CD4-positive, CD25-positive, alpha-beta regulatory T cell (primary cell): Measurements from ENCODE around the gene NCAM1. TPM values are rescaled to one million over a fixed set of nuclear protein-coding genes. Genes with fewer than 3 reads are reported as not detected.

Source experiments
- ATAC-seq, 2 donors: fragments of 150-1000 bp; cut with Tn5 transposase; one replicate each; pipeline ENCODE4 v1.10.0; 2021; ENCODE audit warnings: low read depth in 2 of 2, moderate number of reproducible peaks in 2 of 2, moderate library complexity in 1 of 2
- DNase-seq, 3 donors: peaks; one replicate each; pipeline versions ENCODE4 v3.0.0 to v3.0.0-alpha.2; 2012 to 2022; ENCODE audit warnings: mixed read lengths in 1 of 3
- H3K27ac ChIP-seq: one replicate; pipeline ENCODE4 v1.7.0; 2013; ENCODE audit warnings: mild to moderate bottlenecking, low read length; ENCODE audit not compliant: insufficient read depth, poor library complexity, severe bottlenecking
- H3K27me3 ChIP-seq: one replicate; pipeline ENCODE4 v1.7.0; 2013; ENCODE audit warnings: low read length; ENCODE audit not compliant: control insufficient read depth, insufficient read depth
- H3K36me3 ChIP-seq: one replicate; pipeline ENCODE4 v1.7.0; 2013; ENCODE audit warnings: mild to moderate bottlenecking, low read length, moderate library complexity; ENCODE audit not compliant: control insufficient read depth, insufficient read depth
- H3K4me1 ChIP-seq: 2 replicates; pipeline ENCODE4 v1.7.0; 2013; ENCODE audit warnings: mild to moderate bottlenecking, low read length; ENCODE audit not compliant: insufficient read depth, control insufficient read depth, poor library complexity, severe bottlenecking
- H3K4me3 ChIP-seq: one replicate; pipeline ENCODE4 v1.7.0; 2013; ENCODE audit warnings: low read depth, mild to moderate bottlenecking, low read length, moderate library complexity
- H3K9me3 ChIP-seq, 2 experiments: 1 replicate in 1 of 2; 2 replicates in 1 of 2; pipeline ENCODE4 v1.7.0; 2013; ENCODE audit warnings: low read length in 2 of 2, mild to moderate bottlenecking in 1 of 2, moderate library complexity in 1 of 2; ENCODE audit not compliant: control insufficient read depth in 2 of 2
- H3K27ac Mint-ChIP-seq, 3 donors: one replicate each; pipeline ENCODE4 v1.8.0; 2020 to 2022; ENCODE audit warnings: mild to moderate bottlenecking in 3 of 3, mixed read lengths in 3 of 3, moderate library complexity in 2 of 3
- H3K27me3 Mint-ChIP-seq: one replicate; pipeline ENCODE4 v1.8.0; 2022; ENCODE audit warnings: mild to moderate bottlenecking, mixed read lengths
- H3K36me3 Mint-ChIP-seq: one replicate; pipeline ENCODE4 v1.8.0; 2020; ENCODE audit warnings: mixed read lengths
- H3K4me1 Mint-ChIP-seq, 4 donors: one replicate each; pipeline ENCODE4 v1.8.0; 2020 to 2022; ENCODE audit warnings: mixed read lengths in 4 of 4, mild to moderate bottlenecking in 1 of 4
- H3K4me3 Mint-ChIP-seq, 4 donors: one replicate each; pipeline ENCODE4 v1.8.0; 2020 to 2022; ENCODE audit warnings: mild to moderate bottlenecking in 4 of 4, mixed read lengths in 4 of 4, moderate library complexity in 3 of 4
- H3K9me3 Mint-ChIP-seq, 7 donors: one replicate each; pipeline ENCODE4 v1.8.0; 2020 to 2022; ENCODE audit warnings: mixed read lengths in 7 of 7, mild to moderate bottlenecking in 3 of 7, moderate library complexity in 2 of 7
- polyA plus RNA-seq, 4 donors: library from polyadenylated mRNA; unstranded; fragments of 300-500 nt; fragmentation: Illumina TruSeq; gene quantifications; one replicate each; pipeline ENCODE4 v1.2.3, GENCODE V29; 2021
- total RNA-seq: library from RNA; stranded (reverse); gene quantifications from one replicate; pipeline ENCODE4 v1.2.3, GENCODE V29; 2022

The NCAM1 gene
- total and polyA plus RNA-seq, 5 donors from 2014 or later = 0.03 to 0.79 (median 0.11) TPM; not detected in 1

GRCh38 chr11:113272281-113272680, 311.1 kb downstream of the NCAM1 start:
- ATAC-seq (no peak), DNase-seq (no peak)
- no peaks in the 10 kb centered on the region for H3K27me3 ChIP-seq
- Mint-ChIP-seq H3K4me1 (no peaks in the 10 kb centered on the region), H3K4me3 (no peak overlapping the region), H3K36me3 (no peaks in the 10 kb centered on the region), H3K27ac (no peak overlapping the region), H3K9me3 (peaks cover 0 to 1% (median 0%) of the 10 kb centered on the region in 7 donors), H3K27me3 (no peaks in the 10 kb centered on the region)
- no peaks in the 10 kb centered on the region for H3K4me1 ChIP-seq
- no peak overlapping the region for H3K27ac ChIP-seq
- no peaks in the 10 kb centered on the region for H3K36me3 ChIP-seq
- H3K4me3 ChIP-seq = no peak overlapping the region
- no peaks in the 10 kb centered on the region for H3K9me3 ChIP-seq

DNA sequence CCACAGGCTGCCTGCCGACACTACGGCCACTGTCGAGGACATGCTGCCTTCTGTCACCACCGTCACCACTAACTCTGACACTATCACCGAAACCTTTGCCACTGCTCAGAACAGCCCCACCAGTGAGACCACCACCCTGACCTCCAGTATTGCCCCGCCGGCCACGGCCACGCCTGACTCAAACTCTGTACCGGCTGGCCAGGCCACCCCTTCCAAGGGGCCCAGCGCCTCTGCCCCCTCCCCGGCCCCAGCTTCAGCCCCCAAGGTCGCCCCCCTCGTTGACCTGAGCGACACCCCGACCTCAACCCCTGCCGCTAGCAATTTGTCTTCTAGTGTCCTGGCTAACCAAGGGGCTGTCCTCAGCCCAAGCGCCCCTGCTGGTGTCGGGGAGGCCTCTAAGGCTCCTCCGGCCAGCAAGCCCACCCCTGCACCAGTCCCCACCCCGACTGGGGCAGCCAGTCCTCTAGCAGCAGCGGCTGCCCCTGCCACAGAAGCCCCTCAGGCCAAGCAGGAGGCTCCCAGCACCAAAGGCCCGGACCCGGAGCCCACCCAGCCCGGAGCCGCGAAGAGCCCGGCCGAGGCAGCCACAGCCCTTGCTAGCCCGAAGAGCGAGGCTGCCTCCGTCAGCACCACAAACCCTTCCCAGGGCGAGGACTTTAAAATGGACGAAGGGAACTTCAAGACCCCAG, 311.9 kb downstream of the NCAM1 start:
- no peak overlapping the region for H3K4me3 Mint-ChIP-seq
- DNase-seq (no peak), ATAC-seq (no peak)
- no peaks in the 10 kb centered on the region for H3K36me3 Mint-ChIP-seq
- no peak overlapping the region for H3K27ac ChIP-seq
- no peak overlapping the region for H3K27ac Mint-ChIP-seq
- no peaks in the 10 kb centered on the region for H3K27me3 Mint-ChIP-seq
- peaks cover 0 to 1% (median 0%) of the 10 kb centered on the region in 7 donors for H3K9me3 Mint-ChIP-seq
- H3K36me3 ChIP-seq = no peaks in the 10 kb centered on the region
- H3K27me3 ChIP-seq = no peaks in the 10 kb centered on the region
- H3K4me1 ChIP-seq = no peaks in the 10 kb centered on the region
- no peak overlapping the region for H3K4me3 ChIP-seq
- no peaks in the 10 kb centered on the region for H3K9me3 ChIP-seq
- H3K4me1 Mint-ChIP-seq = no peaks in the 10 kb centered on the region

GRCh38 chr11:113273720-113274119, 312.5 kb downstream of the NCAM1 start:
- Histone ChIP-seq H3K36me3 (no peaks in the 10 kb centered on the region), H3K4me3 (no peak overlapping the region), H3K4me1 (no peaks in the 10 kb centered on the region), H3K9me3 (no peaks in the 10 kb centered on the region), H3K27ac (no peak overlapping the region), H3K27me3 (no peaks in the 10 kb centered on the region)
- Mint-ChIP-seq H3K4me1 (no peaks in the 10 kb centered on the region), H3K27me3 (no peaks in the 10 kb centered on the region), H3K27ac (no peak overlapping the region), H3K9me3 (peaks cover 0 to 1% (median 0%) of the 10 kb centered on the region in 7 donors), H3K36me3 (no peaks in the 10 kb centered on the region), H3K4me3 (no peak overlapping the region)
- ATAC-seq (no peak), DNase-seq (no peak)

DNA sequence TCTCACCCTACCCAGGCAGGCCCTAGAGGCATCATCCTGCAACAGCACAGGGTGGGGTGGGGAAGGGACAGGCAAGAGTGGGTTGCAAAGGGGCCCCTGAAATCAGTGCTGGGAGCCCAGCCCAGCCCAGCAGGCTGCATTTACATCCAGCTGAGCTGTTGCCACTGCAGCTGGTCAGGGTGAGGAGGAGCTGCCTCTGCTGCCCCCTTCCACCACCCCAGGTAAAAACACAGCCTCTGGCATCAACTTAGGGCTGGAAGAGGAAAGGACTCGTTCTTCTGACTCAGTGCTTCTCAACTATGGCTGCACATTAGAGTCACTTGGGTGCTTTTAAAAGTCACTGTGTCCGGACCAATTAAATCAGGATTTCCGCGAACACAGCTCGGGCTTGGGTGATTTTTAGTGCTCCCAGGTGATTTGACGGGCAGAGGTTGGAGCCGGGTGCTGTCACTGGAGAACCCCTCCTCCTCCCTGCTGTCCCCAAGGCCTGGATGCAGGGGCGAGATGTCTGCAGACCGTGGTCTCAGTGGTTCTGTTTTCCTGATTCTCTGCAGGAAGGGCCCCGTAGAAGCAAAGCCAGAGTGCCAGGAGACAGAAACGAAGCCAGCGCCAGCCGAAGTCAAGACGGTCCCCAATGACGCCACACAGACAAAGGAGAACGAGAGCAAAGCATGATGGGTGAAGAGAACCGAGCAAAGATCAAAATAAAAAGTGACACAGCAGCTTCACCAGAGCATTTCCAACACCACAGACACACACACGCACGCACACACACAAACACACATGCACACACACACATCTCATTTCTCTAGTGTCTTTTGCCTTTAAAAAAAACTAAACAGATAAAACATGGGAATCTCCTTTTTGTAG, 313.7 kb downstream of the NCAM1 start:
- Histone ChIP-seq H3K9me3 (no peaks in the 10 kb centered on the region), H3K27me3 (no peaks in the 10 kb centered on the region), H3K4me1 (no peaks in the 10 kb centered on the region), H3K36me3 (no peaks in the 10 kb centered on the region), H3K27ac (no peak overlapping the region), H3K4me3 (no peak overlapping the region)
- Mint-ChIP-seq H3K4me1 (no peaks in the 10 kb centered on the region), H3K27ac (peak overlapping the region in 1 of 3 donors; percentile 49), H3K27me3 (no peaks in the 10 kb centered on the region), H3K4me3 (no peak overlapping the region), H3K9me3 (peaks cover 0 to 1% (median 0%) of the 10 kb centered on the region in 7 donors), H3K36me3 (no peaks in the 10 kb centered on the region)
- DNase-seq (no peak), ATAC-seq (no peak)

- H3K4me3 Mint-ChIP-seq = no peak overlapping the region
- H3K27me3 ChIP-seq = no peaks in the 10 kb centered on the region
- no peaks in the 10 kb centered on the region for H3K27me3 Mint-ChIP-seq
- H3K36me3 ChIP-seq = no peaks in the 10 kb centered on the region
- H3K27ac Mint-ChIP-seq = peak overlapping the region in 1 of 3 donors; percentile 49
- H3K4me3 ChIP-seq = no peak overlapping the region
- H3K36me3 Mint-ChIP-seq = no peaks in the 10 kb centered on the region
- no peak overlapping the region for H3K27ac ChIP-seq
- no peaks in the 10 kb centered on the region for H3K4me1 ChIP-seq
- ATAC-seq = no peak
- no peaks in the 10 kb centered on the region for H3K9me3 ChIP-seq
- H3K4me1 Mint-ChIP-seq = no peaks in the 10 kb centered on the region
- no peak for DNase-seq
- peaks cover 0 to 1% (median 0%) of the 10 kb centered on the region in 7 donors for H3K9me3 Mint-ChIP-seq
Observed at GRCh38 chr11:113275602-113276001, 314.4 kb downstream of the NCAM1 start.

DNA sequence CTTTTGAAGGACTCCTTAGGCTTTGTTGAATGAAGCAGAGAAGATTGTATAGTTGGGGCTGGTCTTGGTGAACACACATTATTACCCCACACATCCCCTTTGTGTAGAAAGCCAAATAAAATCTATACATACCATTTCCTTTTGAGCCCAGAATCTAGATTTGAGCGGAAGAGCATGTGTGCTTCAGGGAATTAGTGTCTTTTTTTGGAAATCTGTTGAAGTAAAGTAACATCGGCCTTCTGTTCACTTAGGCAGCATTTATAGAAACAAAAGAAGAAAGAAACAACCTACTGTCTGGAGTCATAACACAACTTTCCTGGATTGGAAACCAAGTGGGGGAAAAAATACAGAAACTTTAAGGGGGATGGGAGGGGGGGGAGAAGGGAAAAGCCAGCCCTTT, 315.2 kb downstream of the NCAM1 start:
- no peaks in the 10 kb centered on the region for H3K4me1 ChIP-seq
- no peaks in the 10 kb centered on the region for H3K36me3 ChIP-seq
- DNase-seq = no peak
- no peaks in the 10 kb centered on the region for H3K27me3 Mint-ChIP-seq
- H3K9me3 Mint-ChIP-seq = peaks cover 0 to 1% (median 0%) of the 10 kb centered on the region in 7 donors
- no peak for ATAC-seq
- no peaks in the 10 kb centered on the region for H3K36me3 Mint-ChIP-seq
- no peaks in the 10 kb centered on the region for H3K9me3 ChIP-seq
- no peak overlapping the region for H3K4me3 Mint-ChIP-seq
- H3K27ac ChIP-seq = no peak overlapping the region
- no peaks in the 10 kb centered on the region for H3K27me3 ChIP-seq
- no peaks in the 10 kb centered on the region for H3K4me1 Mint-ChIP-seq
- H3K4me3 ChIP-seq = no peak overlapping the region
- no peak overlapping the region for H3K27ac Mint-ChIP-seq

DNA sequence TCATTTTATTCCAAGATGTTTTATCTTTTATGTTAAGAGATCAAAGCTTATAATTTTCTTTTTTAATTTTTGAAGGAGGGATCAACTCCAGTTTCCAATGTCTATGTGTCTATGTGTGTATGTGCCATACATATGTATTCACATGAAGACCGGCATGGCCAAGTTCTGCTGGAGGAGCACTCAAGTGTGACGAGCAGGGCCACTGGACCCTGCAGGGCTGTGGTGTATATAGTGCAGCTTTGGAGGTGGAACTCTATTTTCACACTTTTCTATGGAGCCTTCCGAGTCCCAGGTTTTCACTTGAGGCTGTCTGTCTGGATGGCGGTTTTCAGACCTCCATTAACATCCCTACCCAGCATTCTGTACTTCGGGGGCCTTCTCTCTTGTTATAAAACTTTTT, 316.7 kb downstream of the NCAM1 start:
- Histone ChIP-seq H3K36me3 (no peaks in the 10 kb centered on the region), H3K4me1 (no peaks in the 10 kb centered on the region), H3K27ac (no peak overlapping the region), H3K27me3 (no peaks in the 10 kb centered on the region), H3K4me3 (no peak overlapping the region), H3K9me3 (no peaks in the 10 kb centered on the region)
- H3K27ac Mint-ChIP-seq = no peak overlapping the region
- ATAC-seq (no peak), DNase-seq (no peak)
- no peaks in the 10 kb centered on the region for H3K27me3 Mint-ChIP-seq
- no peak overlapping the region for H3K4me3 Mint-ChIP-seq
- peaks cover 0 to 1% (median 0%) of the 10 kb centered on the region in 7 donors for H3K9me3 Mint-ChIP-seq
- H3K4me1 Mint-ChIP-seq = no peaks in the 10 kb centered on the region
- H3K36me3 Mint-ChIP-seq = no peaks in the 10 kb centered on the region
